ENCODE data around the gene F3.

Gene F3

DNA sequence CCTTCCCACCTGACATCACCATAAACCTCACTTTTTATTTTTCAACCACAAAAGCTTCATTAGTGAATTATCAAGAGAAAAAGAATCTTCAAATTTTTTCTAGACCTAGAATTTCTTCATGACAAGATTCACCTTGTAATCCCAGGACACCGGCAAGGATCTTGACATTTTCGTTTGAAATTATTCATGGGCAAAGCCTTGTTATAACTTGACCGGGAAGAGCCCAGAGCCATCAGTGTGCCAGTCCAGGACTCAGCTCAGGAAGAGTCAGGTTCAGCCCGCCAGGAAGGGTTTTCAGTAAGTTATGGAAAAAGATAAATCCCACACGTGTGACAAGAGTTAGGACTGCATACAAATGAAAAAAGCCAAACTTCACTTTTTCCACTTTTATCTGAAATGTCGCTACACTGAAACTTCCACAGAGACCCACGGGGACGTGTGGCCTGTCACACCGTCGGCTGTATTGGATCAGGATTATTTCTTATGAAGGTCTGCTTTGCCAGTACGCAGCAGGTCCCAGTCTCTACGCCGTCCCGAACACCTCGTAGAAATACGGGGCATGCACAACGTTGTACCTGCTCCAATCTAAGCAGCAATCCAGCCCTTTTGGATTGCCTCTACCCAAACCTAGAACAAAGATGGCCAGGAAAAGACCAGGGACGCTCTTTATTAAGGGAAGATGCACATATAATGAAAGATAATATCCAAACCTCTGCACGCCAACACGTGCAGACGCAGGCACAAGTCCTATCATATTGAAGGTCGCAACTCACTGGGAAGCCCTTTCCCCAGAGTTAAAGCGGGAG, 916 bp downstream of the F3 start:
- no peak overlapping the region for H3K27ac ChIP-seq (ENCODE audit: low read length)
- H3K9me3 ChIP-seq (ENCODE audit: control insufficient read depth in 2 of 2, low read length in 2 of 2), result no peaks in the 10 kb centered on the region
- H3K4me1 ChIP-seq (ENCODE audit: control insufficient read depth, insufficient read depth, low read length), result peaks cover 11% of the 10 kb centered on the region
- no peaks in the 10 kb centered on the region for H3K36me3 ChIP-seq (ENCODE audit: control insufficient read depth in 2 of 2, insufficient read depth in 2 of 2, low read length in 2 of 2)
- H3K4me3 ChIP-seq (ENCODE audit: low read length in 2 of 2), result peak overlapping the region; percentile 52 to 78
- H3K9ac ChIP-seq (ENCODE audit: low read length in 2 of 2), result peak overlapping the region in 1 of 2 donors; percentile 52
- H3K27me3 ChIP-seq (ENCODE audit: control insufficient read depth in 1 of 2, insufficient read depth in 2 of 2, low read length in 2 of 2), result peaks cover 0 to 22% of the 10 kb centered on the region in 2 donors

DNA sequence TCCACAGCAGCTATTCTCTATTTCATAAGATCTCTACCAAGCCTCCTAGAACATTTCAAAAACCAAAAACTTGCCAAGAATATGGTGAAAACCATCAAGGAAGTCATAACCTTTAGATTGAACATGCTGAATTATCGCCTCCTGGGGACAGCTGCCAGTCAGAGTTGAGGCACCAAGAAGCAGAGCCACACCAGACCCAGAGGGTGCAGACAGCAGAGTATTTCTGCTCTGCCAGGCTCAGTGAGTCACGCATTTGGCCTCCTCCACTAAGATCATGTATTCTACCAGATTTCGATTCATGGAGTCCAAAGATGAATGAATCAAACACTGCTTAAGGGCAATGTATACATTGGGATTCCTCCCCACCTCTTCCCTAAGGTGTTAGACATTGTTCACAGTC, 2.1 kb downstream of the F3 start:
- Histone ChIP-seq H3K4me3 (ENCODE audit: low read length in 2 of 2) (peak overlapping the region in 1 of 2 donors; percentile 44), H3K4me1 (ENCODE audit: control insufficient read depth, insufficient read depth, low read length) (peaks cover 11% of the 10 kb centered on the region), H3K9me3 (ENCODE audit: control insufficient read depth in 2 of 2, low read length in 2 of 2) (no peaks in the 10 kb centered on the region), H3K27ac (ENCODE audit: low read length) (no peak overlapping the region), H3K9ac (ENCODE audit: low read length in 2 of 2) (no peak overlapping the region), H3K36me3 (ENCODE audit: control insufficient read depth in 2 of 2, insufficient read depth in 2 of 2, low read length in 2 of 2) (no peaks in the 10 kb centered on the region), H3K27me3 (ENCODE audit: control insufficient read depth in 1 of 2, insufficient read depth in 2 of 2, low read length in 2 of 2) (peaks cover 0 to 16% of the 10 kb centered on the region in 2 donors)

DNA sequence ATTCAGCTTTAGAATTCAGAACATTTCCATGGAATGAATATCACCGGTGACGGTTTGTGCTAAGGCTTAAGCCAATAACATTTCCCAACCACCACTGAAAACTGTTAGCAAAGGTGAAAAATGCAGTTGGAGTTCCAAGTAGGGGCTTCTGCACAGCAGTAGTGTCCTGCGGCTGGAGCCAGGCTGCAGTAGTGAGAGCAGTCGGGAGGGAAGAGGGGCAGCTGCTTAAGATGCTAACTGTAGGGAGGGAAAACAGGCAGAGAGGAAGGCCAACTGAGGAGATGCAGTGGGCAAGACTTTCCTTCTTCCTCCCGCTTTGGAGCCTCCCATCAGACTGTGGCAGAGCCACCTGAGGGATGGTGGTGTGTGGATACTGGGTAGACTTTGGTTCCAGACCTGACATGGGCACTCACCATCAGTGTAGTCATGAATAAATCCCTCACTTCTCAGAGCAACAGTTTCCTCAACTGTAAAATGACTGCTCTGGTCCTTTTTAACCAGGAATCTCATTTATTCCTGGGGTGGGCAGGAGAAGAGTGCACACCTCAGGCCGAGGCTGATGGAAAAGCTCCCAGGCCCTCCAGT, 3.2 kb downstream of the F3 start:
- peak overlapping the region in 1 of 2 donors; percentile 5 for H3K9ac ChIP-seq (ENCODE audit: low read length in 2 of 2)
- H3K4me3 ChIP-seq (ENCODE audit: low read length in 2 of 2), result peak overlapping the region in 1 of 2 donors; percentile 47
- H3K27ac ChIP-seq (ENCODE audit: low read length), result no peak overlapping the region
- H3K4me1 ChIP-seq (ENCODE audit: control insufficient read depth, insufficient read depth, low read length), result peaks cover 11% of the 10 kb centered on the region
- no peaks in the 10 kb centered on the region for H3K36me3 ChIP-seq (ENCODE audit: control insufficient read depth in 2 of 2, insufficient read depth in 2 of 2, low read length in 2 of 2)
- H3K9me3 ChIP-seq (ENCODE audit: control insufficient read depth in 2 of 2, low read length in 2 of 2), result no peaks in the 10 kb centered on the region
- peaks cover 0 to 8% of the 10 kb centered on the region in 2 donors for H3K27me3 ChIP-seq (ENCODE audit: control insufficient read depth in 1 of 2, insufficient read depth in 2 of 2, low read length in 2 of 2)

DNA sequence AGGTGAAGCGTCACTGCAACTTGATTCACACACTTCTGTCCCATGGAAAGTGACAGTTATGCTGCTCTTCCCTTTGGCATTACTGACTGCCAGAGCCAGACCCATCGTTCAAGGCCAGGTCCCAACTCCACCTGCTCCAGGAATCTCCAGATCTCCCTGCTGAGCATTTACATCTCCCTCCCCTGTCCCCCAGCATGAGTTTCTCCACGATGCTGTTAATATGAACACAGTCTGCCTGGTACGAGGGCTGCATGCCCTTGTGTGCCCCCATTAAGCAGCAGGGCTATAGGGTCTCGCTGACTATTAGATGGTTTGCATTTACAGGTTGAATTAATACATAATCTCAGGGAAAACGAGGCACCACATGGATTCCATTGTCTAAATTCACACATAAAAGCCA, 4.3 kb downstream of the F3 start:
- no peaks in the 10 kb centered on the region for H3K36me3 ChIP-seq (ENCODE audit: control insufficient read depth in 2 of 2, insufficient read depth in 2 of 2, low read length in 2 of 2)
- peak overlapping the region in 1 of 2 donors; percentile 35 for H3K4me3 ChIP-seq (ENCODE audit: low read length in 2 of 2)
- no peak overlapping the region for H3K27ac ChIP-seq (ENCODE audit: low read length)
- no peak overlapping the region for H3K9ac ChIP-seq (ENCODE audit: low read length in 2 of 2)
- H3K27me3 ChIP-seq (ENCODE audit: control insufficient read depth in 1 of 2, insufficient read depth in 2 of 2, low read length in 2 of 2), result peaks cover 0 to 3% of the 10 kb centered on the region in 2 donors
- H3K4me1 ChIP-seq (ENCODE audit: control insufficient read depth, insufficient read depth, low read length), result peaks cover 9% of the 10 kb centered on the region
- H3K9me3 ChIP-seq (ENCODE audit: control insufficient read depth in 2 of 2, low read length in 2 of 2), result no peaks in the 10 kb centered on the region

DNA sequence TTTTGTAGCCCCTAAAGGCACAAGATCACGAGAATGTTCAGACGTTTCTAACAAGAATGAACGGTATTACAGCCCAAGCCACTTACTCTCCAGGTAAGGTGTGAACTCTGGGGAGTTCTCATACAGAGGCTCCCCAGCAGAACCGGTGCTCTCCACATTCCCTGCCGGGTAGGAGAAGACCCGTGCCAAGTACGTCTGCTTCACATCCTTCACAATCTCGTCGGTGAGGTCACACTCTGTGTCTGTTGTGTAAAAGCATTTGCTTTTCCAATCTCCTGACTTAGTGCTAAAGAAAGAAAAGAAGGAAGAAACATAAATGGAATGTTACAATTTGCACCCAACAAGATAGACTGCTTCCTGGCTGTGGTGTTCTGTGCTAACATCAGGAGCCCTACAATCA, 5.7 kb downstream of the F3 start:
- no peaks in the 10 kb centered on the region for H3K27me3 ChIP-seq (ENCODE audit: control insufficient read depth in 1 of 2, insufficient read depth in 2 of 2, low read length in 2 of 2)
- no peak overlapping the region for H3K4me3 ChIP-seq (ENCODE audit: low read length in 2 of 2)
- peaks cover 3% of the 10 kb centered on the region for H3K4me1 ChIP-seq (ENCODE audit: control insufficient read depth, insufficient read depth, low read length)
- H3K36me3 ChIP-seq (ENCODE audit: control insufficient read depth in 2 of 2, insufficient read depth in 2 of 2, low read length in 2 of 2), result no peaks in the 10 kb centered on the region
- no peak overlapping the region for H3K27ac ChIP-seq (ENCODE audit: low read length)
- H3K9ac ChIP-seq (ENCODE audit: low read length in 2 of 2), result no peak overlapping the region
- no peaks in the 10 kb centered on the region for H3K9me3 ChIP-seq (ENCODE audit: control insufficient read depth in 2 of 2, low read length in 2 of 2)

DNA sequence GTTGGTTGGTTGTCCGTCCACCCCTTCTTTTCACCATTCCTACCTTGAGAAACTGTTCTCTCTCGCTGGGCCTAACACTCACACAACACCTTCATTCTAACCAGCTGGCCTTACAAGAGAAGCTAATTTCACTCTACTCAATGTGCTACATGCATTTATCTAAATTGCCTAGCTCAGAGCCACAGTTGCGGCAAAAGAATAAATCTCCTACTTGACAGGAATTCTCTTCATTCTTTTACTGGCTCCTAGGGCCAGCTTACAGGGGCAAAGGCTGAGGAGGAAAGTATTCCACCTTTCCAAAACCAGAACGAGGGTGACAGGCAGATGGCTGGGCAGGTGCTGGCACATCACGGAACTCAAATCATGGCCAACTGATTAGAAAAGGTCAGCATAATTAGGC, 6.5 kb downstream of the F3 start:
- Histone ChIP-seq H3K9ac (ENCODE audit: low read length in 2 of 2) (no peak overlapping the region), H3K27ac (ENCODE audit: low read length) (no peak overlapping the region), H3K36me3 (ENCODE audit: control insufficient read depth in 2 of 2, insufficient read depth in 2 of 2, low read length in 2 of 2) (no peaks in the 10 kb centered on the region), H3K9me3 (ENCODE audit: control insufficient read depth in 2 of 2, low read length in 2 of 2) (no peaks in the 10 kb centered on the region), H3K27me3 (ENCODE audit: control insufficient read depth in 1 of 2, insufficient read depth in 2 of 2, low read length in 2 of 2) (no peaks in the 10 kb centered on the region), H3K4me3 (ENCODE audit: low read length in 2 of 2) (no peak overlapping the region), H3K4me1 (ENCODE audit: control insufficient read depth, insufficient read depth, low read length) (peaks cover 3% of the 10 kb centered on the region)

DNA sequence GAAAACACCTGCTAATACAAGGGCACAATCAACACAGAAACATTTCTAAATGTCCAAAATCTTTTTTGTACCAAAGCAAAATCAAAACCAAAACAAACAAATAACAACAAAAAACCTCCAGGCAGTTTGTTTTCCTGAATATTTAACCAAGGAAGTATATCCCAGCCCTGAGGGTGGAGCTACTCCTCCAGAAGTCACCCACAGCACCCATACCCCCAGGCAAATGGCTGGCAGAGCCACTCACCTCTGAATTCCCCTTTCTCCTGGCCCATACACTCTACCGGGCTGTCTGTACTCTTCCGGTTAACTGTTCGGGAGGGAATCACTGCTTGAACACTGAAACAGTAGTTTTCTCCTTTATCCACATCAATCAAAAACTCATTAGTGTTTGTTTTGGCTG, 9.5 kb downstream of the F3 start:
- H3K4me1 ChIP-seq (ENCODE audit: control insufficient read depth, insufficient read depth, low read length), result no peaks in the 10 kb centered on the region
- no peaks in the 10 kb centered on the region for H3K9me3 ChIP-seq (ENCODE audit: control insufficient read depth in 2 of 2, low read length in 2 of 2)
- no peak overlapping the region for H3K9ac ChIP-seq (ENCODE audit: low read length in 2 of 2)
- no peaks in the 10 kb centered on the region for H3K36me3 ChIP-seq (ENCODE audit: control insufficient read depth in 2 of 2, insufficient read depth in 2 of 2, low read length in 2 of 2)
- no peaks in the 10 kb centered on the region for H3K27me3 ChIP-seq (ENCODE audit: control insufficient read depth in 1 of 2, insufficient read depth in 2 of 2, low read length in 2 of 2)
- H3K4me3 ChIP-seq (ENCODE audit: low read length in 2 of 2), result no peak overlapping the region
- H3K27ac ChIP-seq (ENCODE audit: low read length), result no peak overlapping the region

DNA sequence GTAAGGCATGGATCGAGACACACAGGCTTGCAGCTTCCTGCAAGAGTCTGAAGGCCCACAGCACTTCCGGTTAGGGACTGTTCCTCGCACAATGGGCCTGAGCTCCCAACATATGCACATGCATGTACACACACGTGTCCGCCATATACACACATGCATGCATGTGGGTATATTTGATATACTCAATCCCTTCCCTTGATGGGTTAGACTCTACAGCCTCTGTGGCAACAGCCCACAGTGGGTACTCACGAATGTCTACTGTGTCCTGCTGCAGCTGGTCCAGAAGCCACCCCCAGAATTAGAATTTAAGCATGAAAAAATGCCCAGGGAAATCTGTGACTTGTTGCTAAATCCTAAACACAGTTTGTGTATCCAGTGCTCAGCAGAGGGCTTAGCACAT, 9.9 kb downstream of the F3 start:
- Histone ChIP-seq H3K9ac (ENCODE audit: low read length in 2 of 2) (no peak overlapping the region), H3K27me3 (ENCODE audit: control insufficient read depth in 1 of 2, insufficient read depth in 2 of 2, low read length in 2 of 2) (no peaks in the 10 kb centered on the region), H3K27ac (ENCODE audit: low read length) (no peak overlapping the region), H3K4me3 (ENCODE audit: low read length in 2 of 2) (no peak overlapping the region), H3K36me3 (ENCODE audit: control insufficient read depth in 2 of 2, insufficient read depth in 2 of 2, low read length in 2 of 2) (no peaks in the 10 kb centered on the region), H3K9me3 (ENCODE audit: control insufficient read depth in 2 of 2, low read length in 2 of 2) (no peaks in the 10 kb centered on the region), H3K4me1 (ENCODE audit: control insufficient read depth, insufficient read depth, low read length) (no peaks in the 10 kb centered on the region)

DNA sequence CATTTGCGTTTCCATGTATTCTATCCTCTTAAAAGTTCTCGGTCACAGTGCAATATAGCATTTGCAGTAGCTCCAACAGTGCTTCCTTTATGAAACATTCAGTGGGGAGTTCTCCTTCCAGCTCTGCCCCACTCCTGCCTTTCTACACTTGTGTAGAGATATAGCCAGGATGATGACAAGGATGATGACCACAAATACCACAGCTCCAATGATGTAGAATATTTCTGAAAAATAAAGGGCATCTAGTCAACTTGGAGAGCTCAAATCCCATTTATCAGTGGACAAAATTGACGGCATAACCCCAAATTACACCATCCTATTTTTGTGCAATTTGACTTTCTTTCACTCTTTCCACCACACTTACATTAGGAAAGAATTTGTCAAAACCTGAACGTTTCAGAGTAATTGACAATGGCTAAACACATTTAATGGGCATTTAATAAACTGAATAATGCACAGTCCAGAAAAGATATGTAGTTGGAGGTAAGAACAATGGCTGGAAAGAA, 11.1 kb downstream of the F3 start:
- no peak overlapping the region for H3K9ac ChIP-seq (ENCODE audit: low read length in 2 of 2)
- H3K4me3 ChIP-seq (ENCODE audit: low read length in 2 of 2), result no peak overlapping the region
- no peak overlapping the region for H3K27ac ChIP-seq (ENCODE audit: low read length)
- no peaks in the 10 kb centered on the region for H3K9me3 ChIP-seq (ENCODE audit: control insufficient read depth in 2 of 2, low read length in 2 of 2)
- H3K36me3 ChIP-seq (ENCODE audit: control insufficient read depth in 2 of 2, insufficient read depth in 2 of 2, low read length in 2 of 2), result no peaks in the 10 kb centered on the region
- H3K27me3 ChIP-seq (ENCODE audit: control insufficient read depth in 1 of 2, insufficient read depth in 2 of 2, low read length in 2 of 2), result no peaks in the 10 kb centered on the region
- H3K4me1 ChIP-seq (ENCODE audit: control insufficient read depth, insufficient read depth, low read length), result no peaks in the 10 kb centered on the region

DNA sequence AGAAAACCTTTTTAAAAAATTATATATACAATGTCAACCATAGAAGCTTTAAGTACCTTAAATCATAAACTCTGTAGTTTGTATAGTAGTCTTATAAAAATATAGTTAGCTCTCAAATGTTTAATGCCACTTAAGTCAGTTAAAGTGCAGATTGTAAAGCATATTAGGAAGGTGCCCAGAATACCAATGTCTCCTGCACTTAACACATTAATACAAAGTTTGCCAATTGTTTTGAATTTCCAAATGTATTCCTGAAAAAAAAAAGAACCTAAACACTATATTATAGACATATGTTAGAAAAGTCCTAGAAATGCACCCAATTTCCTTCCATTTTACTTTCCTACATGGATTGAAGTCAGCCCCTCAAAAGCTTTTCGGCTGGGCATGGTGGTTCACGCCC, 12.1 kb downstream of the F3 start:
- H3K9ac ChIP-seq (ENCODE audit: low read length in 2 of 2), result no peak overlapping the region
- H3K4me3 ChIP-seq (ENCODE audit: low read length in 2 of 2), result no peak overlapping the region
- no peaks in the 10 kb centered on the region for H3K36me3 ChIP-seq (ENCODE audit: control insufficient read depth in 2 of 2, insufficient read depth in 2 of 2, low read length in 2 of 2)
- no peak overlapping the region for H3K27ac ChIP-seq (ENCODE audit: low read length)
- H3K4me1 ChIP-seq (ENCODE audit: control insufficient read depth, insufficient read depth, low read length), result no peaks in the 10 kb centered on the region
- H3K9me3 ChIP-seq (ENCODE audit: control insufficient read depth in 2 of 2, low read length in 2 of 2), result no peaks in the 10 kb centered on the region
- H3K27me3 ChIP-seq (ENCODE audit: control insufficient read depth in 1 of 2, insufficient read depth in 2 of 2, low read length in 2 of 2), result no peaks in the 10 kb centered on the region

DNA sequence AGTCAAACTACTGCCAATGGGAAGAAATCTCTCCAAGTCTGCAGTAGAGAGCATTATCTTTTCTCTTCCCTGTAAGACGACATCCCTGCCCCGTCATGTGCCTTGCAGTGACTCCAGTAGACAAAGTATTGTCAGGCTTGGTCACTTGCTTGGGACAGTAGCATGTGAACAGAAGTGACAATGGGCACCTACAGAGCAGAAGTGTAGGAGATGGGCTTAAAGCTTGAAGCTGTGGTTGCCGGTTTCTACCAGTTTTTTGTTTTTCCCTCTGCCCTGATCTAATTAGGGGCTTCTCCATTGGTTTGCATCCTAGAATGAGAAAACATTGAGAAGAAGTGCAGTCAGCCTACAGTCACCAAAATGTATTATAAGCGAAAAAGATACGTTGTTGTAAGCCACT, 12.7 kb downstream of the F3 start:
- no peak overlapping the region for H3K9ac ChIP-seq (ENCODE audit: low read length in 2 of 2)
- H3K4me3 ChIP-seq (ENCODE audit: low read length in 2 of 2), result no peak overlapping the region
- H3K27ac ChIP-seq (ENCODE audit: low read length), result no peak overlapping the region
- H3K9me3 ChIP-seq (ENCODE audit: control insufficient read depth in 2 of 2, low read length in 2 of 2), result no peaks in the 10 kb centered on the region
- no peaks in the 10 kb centered on the region for H3K27me3 ChIP-seq (ENCODE audit: control insufficient read depth in 1 of 2, insufficient read depth in 2 of 2, low read length in 2 of 2)
- H3K36me3 ChIP-seq (ENCODE audit: control insufficient read depth in 2 of 2, insufficient read depth in 2 of 2, low read length in 2 of 2), result no peaks in the 10 kb centered on the region
- no peaks in the 10 kb centered on the region for H3K4me1 ChIP-seq (ENCODE audit: control insufficient read depth, insufficient read depth, low read length)

Data from stomach smooth muscle (tissue), 2 donors.